K562 (cell line): Measurements from ENCODE around the gene MIEN1. TPM values are rescaled to one million over a fixed set of nuclear protein-coding genes. Genes with fewer than 3 reads are reported as not detected.

Experiments
- ATAC-seq: fragments of 200-7000 bp; cut with Tn5 transposase; 3 replicates; pipeline ENCODE4 v1.9.1; 2020; ENCODE audit warnings: moderate library complexity
- BruUV-seq: library from RNA; stranded (reverse); fragments of 400-500 nt; replicated peaks from 2 replicates; lab custom pipeline; 2021; lab: Mats Ljungman, UMichigan
- CTCF ChIA-PET: fragments of 300-600 bp; formaldehyde crosslinking; extraction: SDS; loops from one replicate; lab custom pipeline; 2021; ENCODE audit warnings: low intra/inter-chr PET ratio; lab: Yijun Ruan, JAX
- POLR2A ChIA-PET: fragments of 300-600, 350-650 bp; sonication (Branson Sonifier 250); formaldehyde crosslinking; extraction: SDS; loops from one replicate; lab custom pipeline; 2021; ENCODE audit warnings: antibody characterized with exemption, inconsistent platforms; lab: Yijun Ruan, JAX
- DNase-seq, 4 experiments: peaks; one replicate each; pipeline versions ENCODE4 v3.0.0 to v3.0.0-alpha.2; 2011 to 2018; ENCODE audit warnings: low spot score in 3 of 4, mixed read lengths in 3 of 4; ENCODE audit errors: extremely low read depth in 1 of 4
- FAIRE-seq: peaks from 2 replicates; lab custom pipeline; 2011; peaks lifted over from hg19 to GRCh38; lab: Jason Lieb, UNC
- H2AFZ ChIP-seq: 2 replicates; pipeline ENCODE4 v1.6.0; 2011; ENCODE audit warnings: low read depth, low read length, control low read depth, inconsistent platforms
- H3K27ac ChIP-seq: fragments of 200-600 bp; 3 replicates; pipeline ENCODE4 v1.8.0; 2011; ENCODE audit warnings: low read depth, mild to moderate bottlenecking, control low read depth, inconsistent platforms, low read length, moderate library complexity, mixed read lengths; ENCODE audit errors: extremely low read depth
- H3K27me3 ChIP-seq, 2 experiments: fragments of 300-600 bp in 1 of 2; 2 replicates in 1 of 2; 3 replicates in 1 of 2; pipeline versions ENCODE4 v1.6.0 to v1.8.0; 2011; ENCODE audit warnings: inconsistent platforms in 2 of 2, low read length in 2 of 2, mild to moderate bottlenecking in 1 of 2, mixed read lengths in 1 of 2, moderate library complexity in 1 of 2; ENCODE audit not compliant: control insufficient read depth in 2 of 2, insufficient read depth in 2 of 2
- H3K36me3 ChIP-seq: fragments of 300-600 bp; 3 replicates; pipeline ENCODE4 v1.8.0; 2011; ENCODE audit warnings: mild to moderate bottlenecking, low read length, inconsistent platforms; ENCODE audit not compliant: control insufficient read depth, insufficient read depth
- H3K4me1 ChIP-seq, 2 experiments: fragments of 200-600 bp in 1 of 2; replicated peaks in 1 of 2; 2 replicates in 1 of 2; 3 replicates in 1 of 2; pipeline versions ENCODE4 v1.5.1 to v1.8.0; 2011; ENCODE audit warnings: inconsistent platforms in 2 of 2, low read length in 2 of 2, mild to moderate bottlenecking in 1 of 2, mixed read lengths in 1 of 2, moderate library complexity in 1 of 2; ENCODE audit not compliant: control insufficient read depth in 2 of 2, insufficient read depth in 2 of 2
- H3K4me2 ChIP-seq: 2 replicates; pipeline ENCODE4 v1.6.1; 2011; ENCODE audit warnings: low read length, control low read depth, inconsistent platforms, mixed read lengths; ENCODE audit not compliant: insufficient read depth
- H3K4me3 ChIP-seq: fragments of 200-600 bp; sonication (generic), shearing (Covaris generic); 2 replicates; pipeline ENCODE4 v1.5.1; 2016; ENCODE audit warnings: control low read depth, inconsistent platforms
- H3K79me2 ChIP-seq: fragments of 200-600 bp; 3 replicates; pipeline ENCODE4 v1.8.0; 2011; ENCODE audit warnings: low read length, inconsistent platforms; ENCODE audit not compliant: control insufficient read depth, insufficient read depth
- H3K9ac ChIP-seq, 2 experiments: 2 replicates each; pipeline versions ENCODE4 v1.6.0 to v1.6.1; 2011; ENCODE audit warnings: low read depth in 2 of 2, low read length in 2 of 2, control low read depth in 1 of 2, inconsistent platforms in 1 of 2, mild to moderate bottlenecking in 1 of 2, mixed read lengths in 1 of 2; ENCODE audit not compliant: insufficient read depth in 1 of 2
- H3K9me1 ChIP-seq: one replicate; pipeline ENCODE4 v1.6.0; 2011; ENCODE audit warnings: inconsistent platforms, mild to moderate bottlenecking, low read length, moderate library complexity; ENCODE audit not compliant: control insufficient read depth, insufficient read depth
- H3K9me3 ChIP-seq: replicated peaks from 2 replicates; pipeline ENCODE4 v1.5.1; 2011; ENCODE audit warnings: low read depth, low read length, inconsistent platforms; ENCODE audit not compliant: control insufficient read depth, insufficient read depth
- H4K20me1 ChIP-seq: replicated peaks from 2 replicates; pipeline ENCODE4 v1.6.1; 2011; ENCODE audit warnings: low read length, inconsistent platforms, mixed read lengths; ENCODE audit not compliant: control insufficient read depth, insufficient read depth
- CBX8 ChIP-seq: fragments of 200-600 bp; sonication (generic); IDR thresholded peaks from 2 replicates; pipeline ENCODE4 v1.6.1; 2012; ENCODE audit warnings: borderline replicate concordance, mixed run types, low read depth, mild to moderate bottlenecking, moderate library complexity, mixed read lengths, low read length, control low read depth, inconsistent platforms; ENCODE audit not compliant: poor library complexity, severe bottlenecking; ENCODE audit errors: extremely low read depth
- MAFG ChIP-seq: fragments of 450-650 bp; conservative IDR thresholded peaks from 2 replicates; pipeline ENCODE4 v1.6.1; 2016; ENCODE audit warnings: missing genetic modification characterization, missing compliant biosample characterization
- MED1 ChIP-seq: sonication (generic); formaldehyde crosslinking; IDR thresholded peaks from 2 replicates; pipeline ENCODE4 v1.8.1; 2023; ENCODE audit warnings: missing genetic modification reagents, borderline replicate concordance
- ZNF764 ChIP-seq: fragments of 250-450 bp; sonication (Bioruptor Pico); IDR thresholded peaks from 2 replicates; pipeline ENCODE4 v1.4.0; 2020; ENCODE audit warnings: low read depth, mild to moderate bottlenecking, moderate library complexity
- WGBS: fragments of 100-300 bp; shearing (Covaris generic); methylation state at CpG from one replicate; pipeline ENCODE4 v1.1.6; 2016; ENCODE audit warnings: low coverage, mixed read lengths; ENCODE audit not compliant: insufficient coverage; ENCODE audit errors: missing lambda C conversion rate; 5-methylcytosine and 5-hydroxymethylcytosine counted together
- in situ Hi-C: fragments of 300-500 bp; cut with MboI; formaldehyde crosslinking; loops from 4 replicates; pipeline ENCODE4 v1.15.0; 2018; ENCODE audit warnings: inconsistent platforms, mixed read lengths
- intact Hi-C: fragments of 100-400 bp; cut with micrococcal nuclease; formaldehyde crosslinking; loops from 2 replicates; pipeline ENCODE4 v1.14.2; 2022
- polyA plus RNA-seq, 8 experiments: library from polyadenylated mRNA; depleted of rRNA in 4 of 8; stranded (reverse) in 5 of 8; unstranded in 3 of 8; fragments of >200 nt; fragmentation: Nextera tagmentation in 2 of 8; fragmentation: Illumina TruSeq in 1 of 8; extraction: Ambion mirVana in 2 of 8; extraction: Trizol in 1 of 8; gene quantifications; 2 replicates each; pipeline versions ENCODE4 v1.2.1 to v1.2.3, GENCODE V29; 2011 to 2014; ENCODE audit warnings: inconsistent platforms in 1 of 8, missing spikeins in 1 of 8
- total RNA-seq, 7 experiments: library from RNA; depleted of rRNA in 6 of 7; stranded (reverse); fragments of >200 nt in 6 of 7; fragmentation: Illumina TruSeq in 2 of 7; extraction: Trizol in 2 of 7; gene quantifications; 2 replicates each; pipeline versions ENCODE4 v1.2.1 to v1.2.3, GENCODE V29; 2011 to 2021; ENCODE audit warnings: low replicate concordance in 1 of 7
- TF ChIP-seq, protein P1 (sequence below): sonication (generic); formaldehyde crosslinking; IDR thresholded peaks from 2 replicates; pipeline ENCODE4 v1.8.0; 2023; ENCODE audit warnings: missing genetic modification reagents, mild to moderate bottlenecking, borderline replicate concordance

MIEN1 gene
- total and polyA plus RNA-seq, 9 of the 15 experiments (the other 6 are each of a cell fraction or from before 2014, with no cell fraction given): 61.3 to 142 (median 78.9) TPM

DNA sequence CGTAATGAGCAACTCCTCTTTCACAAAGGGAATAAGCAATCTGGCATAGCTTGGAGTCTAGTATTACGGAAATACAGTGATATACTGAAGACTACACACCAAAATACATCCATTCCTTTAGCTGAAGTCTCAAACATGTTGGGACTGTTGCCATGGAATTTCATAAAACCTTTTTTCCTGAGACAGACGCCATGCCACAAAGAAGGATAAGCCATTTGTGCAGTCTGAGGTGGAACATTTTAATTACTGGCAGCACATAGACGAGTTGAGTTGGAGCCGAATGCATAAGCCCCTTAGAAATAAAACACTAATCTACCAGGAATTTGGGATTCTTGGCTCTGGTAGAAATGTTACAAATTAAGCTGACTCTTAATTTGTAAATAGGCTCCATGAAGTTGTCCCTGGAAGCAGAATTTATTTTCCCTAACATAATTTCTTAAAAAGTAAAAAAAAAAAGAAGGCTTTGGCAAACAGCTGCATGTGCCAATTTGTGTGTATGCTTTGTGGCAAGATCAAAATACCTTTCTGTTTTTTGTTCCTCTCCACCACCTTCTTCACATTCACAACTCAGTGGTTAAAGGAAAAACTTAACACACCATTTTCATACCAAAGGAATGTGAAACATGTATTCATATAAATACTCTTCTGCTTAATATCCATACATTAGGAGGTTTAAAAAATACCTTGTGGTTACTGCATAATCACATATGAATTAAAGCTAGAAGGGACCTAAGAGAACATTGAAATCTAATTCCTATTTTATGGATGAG lies 32.9 kb upstream of the MIEN1 start:
- in situ Hi-C loops (no loop called here), intact Hi-C loops (no loop called here)
- H3K4me2 ChIP-seq: no peak overlapping the region
- H3K9ac ChIP-seq: no peak overlapping the region
- H3K4me3 ChIP-seq: no peak overlapping the region
- no peak overlapping the region for H3K27ac ChIP-seq
- H3K9me1 ChIP-seq: no peaks in the 10 kb centered on the region
- ATAC-seq (no peak), DNase-seq (no peak), FAIRE-seq (no peak)
- no peaks in the 10 kb centered on the region for H4K20me1 ChIP-seq
- peaks cover 40 to 54% of the 10 kb centered on the region in 2 experiments for H3K27me3 ChIP-seq
- H2AFZ ChIP-seq: no peak overlapping the region
- H3K9me3 ChIP-seq: no peaks in the 10 kb centered on the region
- BruUV-seq: no TSS peak
- POLR2A ChIA-PET: interaction anchor here (1.1 to 1.2 kb wide), 2 partner anchors 10 to 113 kb away, joined by 3 to 6 read pairs; no protein-coding TSS in a partner anchor
- no peaks in the 10 kb centered on the region for H3K36me3 ChIP-seq
- H3K4me1 ChIP-seq: no peaks in the 10 kb centered on the region
- CTCF ChIA-PET: no interaction called here
- WGBS: 11% methylated on average over 5 of the region's 5 CpGs
- no peaks in the 10 kb centered on the region for H3K79me2 ChIP-seq
- TF ChIP-seq ZNF764 (CRISPR knock-in tag) (no peak), MAFG (tag) (no peak), MED1 (no peak), CBX8 (peak; percentile 38)
- TF ChIP-seq, protein P1, sequence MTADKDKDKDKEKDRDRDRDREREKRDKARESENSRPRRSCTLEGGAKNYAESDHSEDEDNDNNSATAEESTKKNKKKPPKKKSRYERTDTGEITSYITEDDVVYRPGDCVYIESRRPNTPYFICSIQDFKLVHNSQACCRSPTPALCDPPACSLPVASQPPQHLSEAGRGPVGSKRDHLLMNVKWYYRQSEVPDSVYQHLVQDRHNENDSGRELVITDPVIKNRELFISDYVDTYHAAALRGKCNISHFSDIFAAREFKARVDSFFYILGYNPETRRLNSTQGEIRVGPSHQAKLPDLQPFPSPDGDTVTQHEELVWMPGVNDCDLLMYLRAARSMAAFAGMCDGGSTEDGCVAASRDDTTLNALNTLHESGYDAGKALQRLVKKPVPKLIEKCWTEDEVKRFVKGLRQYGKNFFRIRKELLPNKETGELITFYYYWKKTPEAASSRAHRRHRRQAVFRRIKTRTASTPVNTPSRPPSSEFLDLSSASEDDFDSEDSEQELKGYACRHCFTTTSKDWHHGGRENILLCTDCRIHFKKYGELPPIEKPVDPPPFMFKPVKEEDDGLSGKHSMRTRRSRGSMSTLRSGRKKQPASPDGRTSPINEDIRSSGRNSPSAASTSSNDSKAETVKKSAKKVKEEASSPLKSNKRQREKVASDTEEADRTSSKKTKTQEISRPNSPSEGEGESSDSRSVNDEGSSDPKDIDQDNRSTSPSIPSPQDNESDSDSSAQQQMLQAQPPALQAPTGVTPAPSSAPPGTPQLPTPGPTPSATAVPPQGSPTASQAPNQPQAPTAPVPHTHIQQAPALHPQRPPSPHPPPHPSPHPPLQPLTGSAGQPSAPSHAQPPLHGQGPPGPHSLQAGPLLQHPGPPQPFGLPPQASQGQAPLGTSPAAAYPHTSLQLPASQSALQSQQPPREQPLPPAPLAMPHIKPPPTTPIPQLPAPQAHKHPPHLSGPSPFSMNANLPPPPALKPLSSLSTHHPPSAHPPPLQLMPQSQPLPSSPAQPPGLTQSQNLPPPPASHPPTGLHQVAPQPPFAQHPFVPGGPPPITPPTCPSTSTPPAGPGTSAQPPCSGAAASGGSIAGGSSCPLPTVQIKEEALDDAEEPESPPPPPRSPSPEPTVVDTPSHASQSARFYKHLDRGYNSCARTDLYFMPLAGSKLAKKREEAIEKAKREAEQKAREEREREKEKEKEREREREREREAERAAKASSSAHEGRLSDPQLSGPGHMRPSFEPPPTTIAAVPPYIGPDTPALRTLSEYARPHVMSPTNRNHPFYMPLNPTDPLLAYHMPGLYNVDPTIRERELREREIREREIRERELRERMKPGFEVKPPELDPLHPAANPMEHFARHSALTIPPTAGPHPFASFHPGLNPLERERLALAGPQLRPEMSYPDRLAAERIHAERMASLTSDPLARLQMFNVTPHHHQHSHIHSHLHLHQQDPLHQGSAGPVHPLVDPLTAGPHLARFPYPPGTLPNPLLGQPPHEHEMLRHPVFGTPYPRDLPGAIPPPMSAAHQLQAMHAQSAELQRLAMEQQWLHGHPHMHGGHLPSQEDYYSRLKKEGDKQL: no peak
